Fibroblast of villous mesenchyme (primary cell): ENCODE data around the gene PLEKHA8. TPM values are rescaled to one million over a fixed set of nuclear protein-coding genes. Genes with fewer than 3 reads are reported as not detected.

Experiments
- DNase-seq: peaks from one replicate; pipeline ENCODE4 v3.0.0-alpha.2; 2010; ENCODE audit warnings: low read depth
- H3K4me3 ChIP-seq: 2 replicates; pipeline ENCODE4 v1.5.1; 2011; ENCODE audit warnings: low read depth, mild to moderate bottlenecking, low read length
- CTCF ChIP-seq: IDR thresholded peaks from 2 replicates; pipeline ENCODE4 v1.5.1; 2012; ENCODE audit warnings: low read depth, mild to moderate bottlenecking, low read length; ENCODE audit not compliant: insufficient read depth
- total RNA-seq: library from RNA; depleted of rRNA; stranded (reverse); fragments of >200 nt; gene quantifications from 2 replicates; pipeline ENCODE4 v1.2.3, GENCODE V29; 2012

PLEKHA8 gene
- total RNA-seq, 1 donor, result 17.7 TPM

GRCh38 chr7:30166155-30166840, 138.1 kb downstream of the PLEKHA8 start:
- no peak overlapping the region for H3K4me3 ChIP-seq
- no peak for DNase-seq
- no peak for TF ChIP-seq CTCF

- no peak for DNase-seq
- no peak for TF ChIP-seq CTCF
These were observed 138.6 kb downstream of the PLEKHA8 start for GRCh38 chr7:30166841-30167235.

GRCh38 chr7:30167901-30168300, 139.7 kb downstream of the PLEKHA8 start:
- H3K4me3 ChIP-seq, result no peak overlapping the region
- no peak for TF ChIP-seq CTCF
- no peak for DNase-seq

More at GRCh38 chr7:30166841-30167235, 138.6 kb downstream of the PLEKHA8 start:
- H3K4me3 ChIP-seq, result no peak overlapping the region

- DNase-seq, result peak; percentile 87
- peak; percentile 3 for TF ChIP-seq CTCF
- H3K4me3 ChIP-seq, result no peak overlapping the region
These were observed 140.8 kb downstream of the PLEKHA8 start for GRCh38 chr7:30168835-30169573.

- TF ChIP-seq CTCF, result no peak
- no peak for DNase-seq
- H3K4me3 ChIP-seq, result no peak overlapping the region
These were observed 141.4 kb downstream of the PLEKHA8 start for GRCh38 chr7:30169579-30169978.

- H3K4me3 ChIP-seq, result no peak overlapping the region
- DNase-seq, result no peak
- TF ChIP-seq CTCF, result no peak
These were observed 142.4 kb downstream of the PLEKHA8 start for GRCh38 chr7:30170476-30171205.
